Neuron (in vitro differentiated cells): ENCODE data around the gene ROBO1.

Source experiments
- H2AFZ ChIP-seq: one replicate; pipeline ENCODE4 v1.6.1; 2013; ENCODE audit warnings: low read depth, mild to moderate bottlenecking, inconsistent platforms, low read length, moderate library complexity
- H3K27me3 ChIP-seq: one replicate; pipeline ENCODE4 v1.6.1; 2013; ENCODE audit warnings: low read length; ENCODE audit not compliant: insufficient read depth
- H3K36me3 ChIP-seq: one replicate; pipeline ENCODE4 v1.6.1; 2013; ENCODE audit warnings: low read length; ENCODE audit not compliant: insufficient read depth
- H3K4me1 ChIP-seq: one replicate; pipeline ENCODE4 v1.6.1; 2013; ENCODE audit warnings: low read length; ENCODE audit not compliant: insufficient read depth
- H3K4me3 ChIP-seq: 2 replicates; pipeline ENCODE4 v1.5.1; 2013; ENCODE audit warnings: mild to moderate bottlenecking, low read length, moderate library complexity
- H3K9me3 ChIP-seq: one replicate; pipeline ENCODE4 v1.6.1; 2013; ENCODE audit warnings: low read length

ROBO1 gene

DNA sequence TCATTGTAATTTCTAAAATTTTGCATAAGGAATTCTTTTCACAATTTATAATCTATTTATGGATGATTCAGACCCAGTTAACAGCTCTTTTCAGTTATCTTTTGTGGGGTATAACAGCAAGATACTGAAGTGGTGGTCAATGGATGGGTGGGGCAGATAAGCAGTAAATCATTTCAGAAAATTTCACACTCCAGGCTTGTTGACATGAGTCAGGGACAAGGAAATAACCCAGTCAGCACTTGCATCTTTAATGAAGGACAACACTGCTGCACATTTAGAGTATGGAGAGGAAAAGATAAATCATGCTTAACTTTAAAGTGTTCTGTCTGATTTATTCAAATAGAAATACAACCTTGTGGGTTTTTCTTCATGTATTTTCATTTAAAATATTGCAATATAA, 181.6 kb downstream of the ROBO1 start:
- no peak overlapping the region for H2AFZ ChIP-seq
- H3K4me1 ChIP-seq, result no peaks in the 10 kb centered on the region
- no peaks in the 10 kb centered on the region for H3K27me3 ChIP-seq
- no peak overlapping the region for H3K4me3 ChIP-seq
- H3K36me3 ChIP-seq, result no peaks in the 10 kb centered on the region
- H3K9me3 ChIP-seq, result no peaks in the 10 kb centered on the region

DNA sequence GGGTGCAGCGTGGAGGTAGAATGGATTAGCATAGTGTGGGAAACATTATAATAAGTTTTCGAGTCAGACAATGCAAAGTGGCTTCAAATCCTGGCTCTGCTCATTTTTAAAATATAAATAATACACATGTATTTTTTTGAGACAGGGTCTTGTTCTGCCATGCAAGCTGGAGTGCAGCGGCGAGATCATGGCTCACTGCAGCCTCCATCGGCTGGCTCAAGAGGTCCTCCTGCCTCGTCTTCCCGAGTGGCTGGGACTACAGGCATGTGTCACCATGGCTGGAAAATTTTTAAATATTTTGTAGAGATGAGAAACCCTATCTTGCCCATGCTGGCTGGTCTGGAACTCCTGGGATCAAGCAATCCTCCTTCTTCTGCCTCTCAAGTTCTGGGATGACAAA, 194.9 kb downstream of the ROBO1 start:
- no peaks in the 10 kb centered on the region for H3K36me3 ChIP-seq

GRCh38 chr3:79568938-79569337, 198.9 kb downstream of the ROBO1 start:
- no peaks in the 10 kb centered on the region for H3K4me1 ChIP-seq
- H3K27me3 ChIP-seq, result no peaks in the 10 kb centered on the region
- no peak overlapping the region for H3K4me3 ChIP-seq
- H3K9me3 ChIP-seq, result no peaks in the 10 kb centered on the region
- H3K36me3 ChIP-seq, result no peaks in the 10 kb centered on the region
- H2AFZ ChIP-seq, result no peak overlapping the region

More for the DNA sequence above, 194.9 kb downstream of the ROBO1 start:
- Histone ChIP-seq H3K4me1 (no peaks in the 10 kb centered on the region), H2AFZ (no peak overlapping the region), H3K4me3 (no peak overlapping the region), H3K9me3 (no peaks in the 10 kb centered on the region), H3K27me3 (no peaks in the 10 kb centered on the region)

- no peak overlapping the region for H3K4me3 ChIP-seq
- H3K4me1 ChIP-seq, result no peaks in the 10 kb centered on the region
- no peak overlapping the region for H2AFZ ChIP-seq
- no peaks in the 10 kb centered on the region for H3K9me3 ChIP-seq
- H3K27me3 ChIP-seq, result no peaks in the 10 kb centered on the region
- no peaks in the 10 kb centered on the region for H3K36me3 ChIP-seq
Observed at GRCh38 chr3:79564192-79564591, 203.6 kb downstream of the ROBO1 start.

DNA sequence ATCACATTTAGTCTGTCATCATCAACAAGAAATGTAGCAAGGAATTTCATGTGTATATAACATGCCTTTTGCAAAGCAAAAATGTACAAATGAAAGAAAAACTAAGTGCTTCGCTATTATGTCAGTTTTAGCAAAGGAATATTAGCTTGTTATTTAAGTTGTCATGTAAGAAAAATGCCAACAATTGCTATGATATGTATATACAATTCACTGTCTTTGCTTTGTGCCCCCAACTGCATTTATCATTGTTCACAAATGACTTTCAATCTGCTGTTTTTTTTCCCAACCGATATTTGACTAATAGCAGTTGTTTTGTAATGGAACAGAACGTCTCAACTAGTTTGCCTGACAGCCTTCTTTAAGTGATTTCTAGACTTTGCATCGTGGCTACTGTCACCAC, 207.1 kb downstream of the ROBO1 start:
- H3K36me3 ChIP-seq, result no peaks in the 10 kb centered on the region
- no peaks in the 10 kb centered on the region for H3K27me3 ChIP-seq

DNA sequence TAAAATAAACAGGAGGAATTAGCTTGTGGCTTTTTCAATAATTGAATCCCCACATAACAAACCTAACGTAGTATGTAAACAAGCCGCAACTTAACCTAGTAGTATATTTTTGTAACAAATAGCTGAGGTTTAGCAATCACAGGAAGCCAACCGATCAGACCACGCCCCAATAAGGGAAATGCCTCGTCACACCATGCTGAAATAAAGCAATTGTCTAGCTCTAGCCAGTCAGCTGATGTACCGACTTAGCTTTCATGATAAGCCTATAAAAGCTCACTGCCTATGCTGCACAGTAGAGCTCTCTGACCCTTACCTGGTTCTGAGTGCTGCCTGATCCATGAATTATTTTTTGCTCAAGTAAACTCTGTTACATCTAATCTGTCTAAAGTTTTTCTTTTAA, 208.9 kb downstream of the ROBO1 start:
- H3K36me3 ChIP-seq, result no peaks in the 10 kb centered on the region
- H3K27me3 ChIP-seq, result no peaks in the 10 kb centered on the region
- no peak overlapping the region for H3K4me3 ChIP-seq
- H3K9me3 ChIP-seq, result no peaks in the 10 kb centered on the region
- H2AFZ ChIP-seq, result no peak overlapping the region
- no peaks in the 10 kb centered on the region for H3K4me1 ChIP-seq

More for the DNA sequence above, 207.1 kb downstream of the ROBO1 start:
- Histone ChIP-seq H3K4me3 (no peak overlapping the region), H3K4me1 (no peaks in the 10 kb centered on the region), H2AFZ (no peak overlapping the region), H3K9me3 (no peaks in the 10 kb centered on the region)

DNA sequence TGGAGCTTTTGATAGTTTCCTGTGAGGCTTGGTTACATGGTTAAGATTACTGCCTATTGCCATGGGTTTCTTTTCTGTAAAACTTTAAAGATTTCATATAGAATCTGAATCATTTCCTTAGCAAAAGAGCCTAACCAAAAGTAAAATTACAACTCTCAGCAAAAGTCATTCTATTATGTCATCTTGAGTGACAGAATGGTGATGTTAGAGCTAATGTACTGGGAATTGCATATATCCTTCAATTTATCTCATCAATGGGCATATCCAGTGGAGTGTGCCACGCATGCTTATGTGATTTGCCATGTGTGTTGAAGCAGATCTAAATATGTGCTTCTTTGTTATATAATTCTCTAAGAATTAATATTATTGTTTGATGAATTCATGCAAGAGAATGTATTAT, 212.1 kb downstream of the ROBO1 start:
- H3K27me3 ChIP-seq, result no peaks in the 10 kb centered on the region

DNA sequence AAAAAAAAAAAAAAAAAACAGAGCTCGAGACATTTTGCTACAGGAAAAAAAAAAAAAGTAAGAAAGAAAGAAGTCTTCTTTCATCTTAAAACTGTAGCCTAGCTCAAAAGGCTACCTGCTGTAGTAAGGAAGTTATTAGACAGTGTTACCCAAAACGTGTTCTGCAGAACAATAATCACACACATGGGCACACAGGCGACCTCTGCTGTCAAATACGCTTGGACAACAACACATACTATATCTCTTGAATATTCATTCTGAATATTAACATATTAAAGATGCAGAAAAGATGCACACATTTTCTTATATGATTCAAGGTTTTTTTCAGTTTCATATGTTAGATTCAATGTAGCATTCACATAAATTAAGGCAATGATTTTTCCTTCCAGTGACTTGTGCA, 215.8 kb downstream of the ROBO1 start:
- no peak overlapping the region for H2AFZ ChIP-seq
- no peaks in the 10 kb centered on the region for H3K9me3 ChIP-seq
- no peaks in the 10 kb centered on the region for H3K27me3 ChIP-seq
- no peaks in the 10 kb centered on the region for H3K4me1 ChIP-seq
- no peak overlapping the region for H3K4me3 ChIP-seq
- no peaks in the 10 kb centered on the region for H3K36me3 ChIP-seq

More for the DNA sequence above, 212.1 kb downstream of the ROBO1 start:
- Histone ChIP-seq H3K36me3 (no peaks in the 10 kb centered on the region), H3K9me3 (no peaks in the 10 kb centered on the region), H3K4me3 (no peak overlapping the region), H3K4me1 (no peaks in the 10 kb centered on the region), H2AFZ (no peak overlapping the region)

DNA sequence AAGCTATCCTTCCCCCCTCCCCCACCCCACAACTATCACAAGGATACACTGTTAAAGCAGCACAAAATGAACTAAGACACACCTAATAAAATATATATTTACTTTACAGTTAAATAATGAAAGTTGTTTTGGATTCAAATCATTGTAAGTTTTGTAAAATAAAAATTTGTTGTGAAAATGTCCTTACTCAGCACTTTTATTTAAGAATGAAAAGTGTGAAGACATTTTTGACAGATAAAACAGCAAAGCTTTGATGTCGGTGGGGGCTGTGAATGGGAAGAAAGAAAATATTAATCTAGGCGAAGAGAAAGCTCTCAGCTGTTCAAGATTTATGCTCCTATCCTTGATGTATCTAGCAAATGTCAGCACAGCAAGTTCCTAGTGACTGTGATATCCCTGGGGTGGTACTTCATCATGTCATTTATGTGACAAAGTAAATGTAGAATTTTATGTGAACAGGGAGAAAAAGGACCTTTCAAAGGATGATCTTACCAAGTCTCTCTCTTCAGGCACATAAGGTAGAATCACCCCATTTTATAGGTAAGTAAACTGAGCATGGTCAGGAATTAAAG, 216.4 kb downstream of the ROBO1 start:
- no peaks in the 10 kb centered on the region for H3K27me3 ChIP-seq
- H3K4me1 ChIP-seq, result no peaks in the 10 kb centered on the region
- H3K4me3 ChIP-seq, result no peak overlapping the region
- no peak overlapping the region for H2AFZ ChIP-seq
- H3K9me3 ChIP-seq, result no peaks in the 10 kb centered on the region
- no peaks in the 10 kb centered on the region for H3K36me3 ChIP-seq

- no peaks in the 10 kb centered on the region for H3K4me1 ChIP-seq
- no peaks in the 10 kb centered on the region for H3K9me3 ChIP-seq
- no peak overlapping the region for H3K4me3 ChIP-seq
- H3K27me3 ChIP-seq, result no peaks in the 10 kb centered on the region
- H3K36me3 ChIP-seq, result no peaks in the 10 kb centered on the region
- H2AFZ ChIP-seq, result no peak overlapping the region
Observed at GRCh38 chr3:79543218-79543982, 224.4 kb downstream of the ROBO1 start.

GRCh38 chr3:79534727-79535126, 233.1 kb downstream of the ROBO1 start:
- Histone ChIP-seq H3K27me3 (no peaks in the 10 kb centered on the region), H3K4me1 (no peaks in the 10 kb centered on the region), H3K36me3 (no peaks in the 10 kb centered on the region), H3K9me3 (no peaks in the 10 kb centered on the region), H3K4me3 (no peak overlapping the region), H2AFZ (no peak overlapping the region)

- Histone ChIP-seq H3K27me3 (no peaks in the 10 kb centered on the region), H3K4me1 (no peaks in the 10 kb centered on the region), H3K36me3 (no peaks in the 10 kb centered on the region), H3K9me3 (no peaks in the 10 kb centered on the region), H2AFZ (no peak overlapping the region), H3K4me3 (no peak overlapping the region)
Observed at GRCh38 chr3:79531566-79532295, 236.1 kb downstream of the ROBO1 start.

GRCh38 chr3:79521221-79521848, 246.5 kb downstream of the ROBO1 start:
- no peak overlapping the region for H3K4me3 ChIP-seq
- H3K4me1 ChIP-seq, result peaks cover 2% of the 10 kb centered on the region
- H3K27me3 ChIP-seq, result no peaks in the 10 kb centered on the region
- H3K9me3 ChIP-seq, result no peaks in the 10 kb centered on the region
- H2AFZ ChIP-seq, result no peak overlapping the region
- H3K36me3 ChIP-seq, result no peaks in the 10 kb centered on the region
